ENCODE data around the gene MEF2A.
A peak's percentile ranks its signal among the peaks of the same experiment; 100 is the strongest.

MEF2A gene

DNA sequence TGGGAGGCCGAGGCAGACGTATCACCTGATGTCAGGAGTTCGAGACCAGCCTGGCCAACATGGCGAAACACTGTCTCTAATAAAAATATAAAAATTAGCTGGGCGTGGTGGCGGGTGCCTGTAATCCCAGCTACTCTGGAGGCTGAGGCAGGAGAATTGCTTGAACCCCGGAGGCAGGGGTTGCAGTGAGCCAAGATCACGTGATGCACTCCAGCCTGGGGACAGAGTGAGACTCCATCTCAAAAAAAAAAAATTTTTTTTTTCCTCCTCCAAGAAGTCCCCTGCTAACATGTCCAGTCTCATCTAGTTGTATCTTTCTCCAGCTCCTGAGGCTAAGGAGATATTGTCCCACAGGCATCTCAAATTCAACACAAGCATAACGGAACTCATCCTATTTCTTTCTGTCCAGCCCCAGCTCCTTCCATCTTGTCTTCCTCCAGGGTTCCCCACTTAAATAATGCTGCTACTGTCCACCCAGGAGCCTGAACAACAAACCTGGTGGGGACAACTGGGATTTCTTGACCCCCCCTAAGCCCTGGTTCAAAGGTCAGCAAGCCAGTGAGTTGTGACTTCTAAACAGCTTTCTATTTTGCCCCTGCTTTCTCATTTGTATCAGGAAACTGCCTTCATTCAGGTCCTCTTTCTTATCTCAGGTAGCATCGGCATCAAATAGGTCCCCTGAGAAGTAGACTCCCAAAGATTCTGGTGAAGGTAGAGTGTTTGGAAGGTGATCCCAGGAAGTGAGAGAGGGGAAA is 4.1 kb upstream of the MEF2A start:
- DNase-seq (ENCODE audit: low read depth): no peak
- no peak overlapping the region for H3K4me3 ChIP-seq (ENCODE audit: low read depth, low read length)
- TF ChIP-seq, protein P1, sequence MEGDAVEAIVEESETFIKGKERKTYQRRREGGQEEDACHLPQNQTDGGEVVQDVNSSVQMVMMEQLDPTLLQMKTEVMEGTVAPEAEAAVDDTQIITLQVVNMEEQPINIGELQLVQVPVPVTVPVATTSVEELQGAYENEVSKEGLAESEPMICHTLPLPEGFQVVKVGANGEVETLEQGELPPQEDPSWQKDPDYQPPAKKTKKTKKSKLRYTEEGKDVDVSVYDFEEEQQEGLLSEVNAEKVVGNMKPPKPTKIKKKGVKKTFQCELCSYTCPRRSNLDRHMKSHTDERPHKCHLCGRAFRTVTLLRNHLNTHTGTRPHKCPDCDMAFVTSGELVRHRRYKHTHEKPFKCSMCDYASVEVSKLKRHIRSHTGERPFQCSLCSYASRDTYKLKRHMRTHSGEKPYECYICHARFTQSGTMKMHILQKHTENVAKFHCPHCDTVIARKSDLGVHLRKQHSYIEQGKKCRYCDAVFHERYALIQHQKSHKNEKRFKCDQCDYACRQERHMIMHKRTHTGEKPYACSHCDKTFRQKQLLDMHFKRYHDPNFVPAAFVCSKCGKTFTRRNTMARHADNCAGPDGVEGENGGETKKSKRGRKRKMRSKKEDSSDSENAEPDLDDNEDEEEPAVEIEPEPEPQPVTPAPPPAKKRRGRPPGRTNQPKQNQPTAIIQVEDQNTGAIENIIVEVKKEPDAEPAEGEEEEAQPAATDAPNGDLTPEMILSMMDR (IDR thresholded peaks at IDR 0.05; ENCODE audit: insufficient read depth, low read depth, low read length, missing control alignments): no peak

DNA sequence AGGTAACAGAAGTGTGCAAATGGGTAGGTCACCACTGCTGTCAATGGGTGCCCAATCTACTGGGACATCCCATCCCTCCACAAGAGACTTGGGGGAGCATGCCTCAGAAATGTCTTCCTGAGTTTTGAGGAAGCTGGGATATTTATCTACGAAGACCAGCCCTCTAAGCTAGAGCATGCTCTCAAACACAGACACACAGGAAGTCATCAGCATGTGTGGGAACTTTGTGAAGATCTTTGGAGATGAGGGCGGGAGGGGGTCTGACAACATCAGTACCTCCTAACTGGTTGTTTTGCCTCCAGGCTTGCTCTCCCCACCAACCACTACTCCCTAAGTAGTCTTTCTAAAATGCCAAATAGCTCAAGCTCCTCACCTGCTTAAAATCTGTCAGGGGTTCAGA is 3.5 kb upstream of the MEF2A start:
- TF ChIP-seq, protein P1 (IDR thresholded peaks at IDR 0.05; ENCODE audit: insufficient read depth, low read depth, low read length, missing control alignments): no peak
- no peak for DNase-seq (ENCODE audit: low read depth)
- H3K4me3 ChIP-seq (ENCODE audit: low read depth, low read length): no peak overlapping the region

DNA sequence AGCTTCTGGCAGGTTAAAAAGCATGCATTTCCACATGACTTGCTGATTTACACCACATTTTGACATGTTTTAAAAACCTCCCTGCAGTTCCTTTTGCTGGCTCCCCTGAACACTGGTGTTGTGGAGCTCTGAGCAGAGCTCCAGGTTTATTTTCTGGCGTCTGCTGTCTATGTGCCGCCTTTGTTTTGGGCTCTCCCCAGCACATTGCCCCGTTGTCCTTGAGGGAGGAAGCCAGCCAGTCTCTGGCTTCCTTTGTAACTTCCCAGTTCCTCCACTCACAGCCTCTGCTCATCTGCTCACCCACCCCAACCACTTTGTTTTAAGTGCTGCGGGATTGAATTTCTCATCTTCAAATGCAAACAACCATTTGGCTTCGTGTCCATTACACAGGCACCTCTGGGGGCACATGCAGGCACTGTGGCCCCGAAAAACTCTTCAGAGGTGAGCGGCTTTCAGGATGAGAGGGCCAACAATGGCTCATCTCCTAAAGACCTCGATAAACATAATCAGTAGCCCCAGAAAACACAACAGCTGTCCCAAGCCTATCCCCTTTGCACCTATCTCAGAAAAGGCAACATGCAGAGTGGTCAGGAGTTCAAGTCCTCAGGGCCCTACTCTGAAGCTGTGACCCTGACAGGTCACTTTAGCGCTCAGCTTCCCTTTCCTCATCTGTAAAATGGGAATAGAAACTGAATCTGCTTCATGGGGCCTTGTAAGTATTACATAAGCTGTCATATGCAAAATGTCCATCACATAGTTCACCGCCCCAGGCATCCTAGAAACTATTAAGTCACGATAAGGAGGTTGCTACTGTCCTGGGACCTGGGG is 1.3 kb upstream of the MEF2A start:
- peak; percentile 67 for DNase-seq (ENCODE audit: low read depth)

DNA sequence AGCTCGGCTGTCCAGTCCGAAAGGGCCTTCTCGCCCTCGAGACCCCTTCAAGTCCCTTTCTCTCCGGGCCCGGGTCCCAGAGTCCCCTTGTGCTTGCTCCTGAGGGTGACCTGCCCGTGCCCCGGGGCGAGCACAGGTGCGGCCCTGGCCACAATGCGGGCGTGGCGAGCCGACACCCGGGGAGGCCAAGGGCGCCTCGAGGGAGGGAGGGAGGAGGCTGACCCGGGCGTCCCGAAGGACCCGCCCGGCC is 810 bp upstream of the MEF2A start:
- no peak for DNase-seq (ENCODE audit: low read depth)
- TF ChIP-seq, protein P1 (IDR thresholded peaks at IDR 0.05; ENCODE audit: insufficient read depth, low read depth, low read length, missing control alignments): no peak
- H3K4me3 ChIP-seq (ENCODE audit: low read depth, low read length): peak overlapping the region; percentile 51

More for the DNA sequence above, 1.3 kb upstream of the MEF2A start:
- TF ChIP-seq, protein P1 (IDR thresholded peaks at IDR 0.05; ENCODE audit: insufficient read depth, low read depth, low read length, missing control alignments): no peak
- peak overlapping the region; percentile 51 for H3K4me3 ChIP-seq (ENCODE audit: low read depth, low read length)

DNA sequence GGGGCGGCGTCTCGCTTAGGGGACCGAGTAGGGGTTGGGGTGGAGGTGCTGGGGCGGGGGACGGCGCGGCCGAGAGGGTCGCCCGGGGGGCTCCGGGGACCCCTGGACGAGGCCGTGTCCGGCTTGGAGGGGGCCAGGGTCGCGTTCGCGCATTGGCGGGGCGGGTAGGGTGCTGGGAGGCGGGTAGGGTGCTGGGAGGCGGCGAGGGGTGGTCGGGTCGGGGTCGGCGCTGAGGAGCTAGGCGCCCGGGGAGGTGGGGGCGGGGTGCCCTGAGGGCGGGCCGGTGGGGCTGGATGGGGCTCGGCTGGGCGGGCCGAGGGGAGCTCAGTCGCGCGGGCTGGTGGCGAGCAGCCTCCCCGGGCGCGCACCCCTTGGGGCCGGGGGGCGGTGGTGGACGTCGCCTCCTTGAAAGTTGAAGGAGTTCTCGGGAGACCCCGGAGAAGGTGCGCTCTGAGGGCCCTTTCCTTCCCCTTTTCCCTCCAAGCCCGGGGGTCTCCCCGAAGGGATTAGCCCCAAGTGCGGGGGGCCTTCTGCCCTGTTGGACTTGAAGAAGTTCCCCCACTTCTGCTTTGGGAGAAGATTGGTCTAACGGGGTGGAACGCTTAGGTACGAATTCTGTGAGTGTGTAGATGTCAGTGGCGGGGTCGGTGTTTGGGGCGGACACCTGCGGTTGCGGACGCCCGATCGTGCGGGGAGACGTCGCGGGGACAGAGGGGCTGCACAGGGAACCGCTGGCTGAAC is 543 bp downstream of the MEF2A start:
- H3K4me3 ChIP-seq (ENCODE audit: low read depth, low read length): peak overlapping the region; percentile 70
- TF ChIP-seq, protein P1 (IDR thresholded peaks at IDR 0.05; ENCODE audit: insufficient read depth, low read depth, low read length, missing control alignments): no peak
- peak; percentile 54 for DNase-seq (ENCODE audit: low read depth)

DNA sequence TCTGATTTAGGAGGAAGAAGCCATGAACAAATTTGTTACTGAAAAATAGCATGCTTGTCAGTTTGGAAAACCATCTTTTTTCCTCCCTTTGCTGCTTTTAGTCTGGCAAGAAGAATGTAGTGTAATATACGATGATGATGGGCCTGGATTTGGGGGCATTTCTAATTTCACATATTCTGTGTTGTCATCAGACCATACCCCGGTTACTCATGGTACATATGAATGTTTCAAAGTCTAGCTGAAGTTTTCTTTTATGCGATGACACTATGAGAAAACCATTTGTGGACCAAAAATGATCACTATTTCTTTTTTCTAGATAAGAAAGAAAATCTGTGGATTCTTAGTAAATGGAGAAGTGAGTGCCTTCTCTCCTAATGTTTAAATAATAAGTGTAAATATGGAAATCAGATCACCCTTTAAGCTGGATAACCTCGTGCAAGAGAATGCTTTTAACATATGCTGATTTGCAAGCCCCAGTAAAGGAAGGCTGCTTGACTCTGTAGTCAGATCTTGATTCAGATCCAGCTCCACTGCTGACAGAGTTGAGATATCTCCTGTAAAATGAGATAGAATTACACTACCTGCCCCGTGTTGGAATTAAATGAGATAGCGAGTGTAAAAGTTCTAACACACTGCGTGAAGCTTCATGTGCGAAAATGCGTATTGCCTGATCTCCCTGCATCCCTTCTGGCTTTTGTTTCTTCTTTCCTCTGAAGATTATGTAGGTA is 3.0 kb downstream of the MEF2A start:
- DNase-seq (ENCODE audit: low read depth): no peak
- H3K4me3 ChIP-seq (ENCODE audit: low read depth, low read length): peak overlapping the region; percentile 70
- TF ChIP-seq, protein P1 (IDR thresholded peaks at IDR 0.05; ENCODE audit: insufficient read depth, low read depth, low read length, missing control alignments): no peak

All from GM12865 (cell line).